Measurements from ENCODE around the gene PDE4D. TPM values are rescaled to one million over a fixed set of nuclear protein-coding genes. Genes with fewer than 3 reads are reported as not detected.

The PDE4D gene
- total RNA-seq, 1 experiment from 2014 or later, result 11.6 TPM

GRCh38 chr5:59617186-59617771 is 276.2 kb downstream of the PDE4D start:
- no peaks in the 10 kb centered on the region for H3K9me3 Mint-ChIP-seq (ENCODE audit: low read depth, unreplicated experiment)
- TF ChIP-seq, protein P1, sequence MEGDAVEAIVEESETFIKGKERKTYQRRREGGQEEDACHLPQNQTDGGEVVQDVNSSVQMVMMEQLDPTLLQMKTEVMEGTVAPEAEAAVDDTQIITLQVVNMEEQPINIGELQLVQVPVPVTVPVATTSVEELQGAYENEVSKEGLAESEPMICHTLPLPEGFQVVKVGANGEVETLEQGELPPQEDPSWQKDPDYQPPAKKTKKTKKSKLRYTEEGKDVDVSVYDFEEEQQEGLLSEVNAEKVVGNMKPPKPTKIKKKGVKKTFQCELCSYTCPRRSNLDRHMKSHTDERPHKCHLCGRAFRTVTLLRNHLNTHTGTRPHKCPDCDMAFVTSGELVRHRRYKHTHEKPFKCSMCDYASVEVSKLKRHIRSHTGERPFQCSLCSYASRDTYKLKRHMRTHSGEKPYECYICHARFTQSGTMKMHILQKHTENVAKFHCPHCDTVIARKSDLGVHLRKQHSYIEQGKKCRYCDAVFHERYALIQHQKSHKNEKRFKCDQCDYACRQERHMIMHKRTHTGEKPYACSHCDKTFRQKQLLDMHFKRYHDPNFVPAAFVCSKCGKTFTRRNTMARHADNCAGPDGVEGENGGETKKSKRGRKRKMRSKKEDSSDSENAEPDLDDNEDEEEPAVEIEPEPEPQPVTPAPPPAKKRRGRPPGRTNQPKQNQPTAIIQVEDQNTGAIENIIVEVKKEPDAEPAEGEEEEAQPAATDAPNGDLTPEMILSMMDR (IDR thresholded peaks at IDR 0.05; ENCODE audit: unreplicated experiment), result no peak
- no peak overlapping the region for H3K4me3 Mint-ChIP-seq (ENCODE audit: low read depth, unreplicated experiment)
- no peak overlapping the region for H3K27ac Mint-ChIP-seq (ENCODE audit: unreplicated experiment)
- no TSS peak for BruUV-seq (replicated peaks)
- H3K27me3 Mint-ChIP-seq (ENCODE audit: unreplicated experiment), result no peaks in the 10 kb centered on the region
- no peak for DNase-seq
- intact Hi-C loops (cut with micrococcal nuclease; ENCODE audit: unreplicated experiment), result no loop called here
- CTCF ChIA-PET, result interaction anchor here (0.8 kb wide), 2 partner anchors 100 to 441 kb away, joined by 3 read pairs; no protein-coding TSS in a partner anchor
- H3K4me1 Mint-ChIP-seq (ENCODE audit: low read depth, unreplicated experiment), result no peaks in the 10 kb centered on the region
- H3K36me3 Mint-ChIP-seq (ENCODE audit: insufficient read depth, unreplicated experiment), result no peaks in the 10 kb centered on the region

- CTCF ChIA-PET, result interaction anchor here (0.8 kb wide), 1 partner anchor 442 kb away, joined by 3 read pairs; no protein-coding TSS in a partner anchor
- no TSS peak for BruUV-seq (replicated peaks)
Observed at GRCh38 chr5:59616413-59616812, 277.1 kb downstream of the PDE4D start.

DNA sequence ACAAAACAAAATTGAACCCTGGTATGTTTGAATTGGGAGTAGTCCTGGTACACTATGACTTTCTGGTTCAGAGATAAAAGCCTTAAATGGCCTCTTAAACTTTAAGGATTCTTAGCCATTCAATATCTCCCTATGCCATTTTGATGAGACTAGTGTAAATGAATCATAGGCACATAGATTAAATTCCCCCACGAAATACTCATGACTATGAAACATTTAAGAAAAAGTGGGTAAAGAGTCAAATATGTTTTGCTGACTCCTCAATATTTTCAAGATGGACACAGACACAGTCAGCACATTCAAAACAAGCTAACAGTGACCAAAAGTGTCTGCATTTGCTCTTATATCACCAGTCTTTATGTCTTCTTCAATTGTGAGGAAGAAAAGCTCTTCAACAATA is 278.3 kb downstream of the PDE4D start:
- Mint-ChIP-seq H3K4me1 (ENCODE audit: low read depth, unreplicated experiment) (no peaks in the 10 kb centered on the region), H3K9me3 (ENCODE audit: low read depth, unreplicated experiment) (no peaks in the 10 kb centered on the region), H3K4me3 (ENCODE audit: low read depth, unreplicated experiment) (no peak overlapping the region), H3K36me3 (ENCODE audit: insufficient read depth, unreplicated experiment) (no peaks in the 10 kb centered on the region), H3K27me3 (ENCODE audit: unreplicated experiment) (no peaks in the 10 kb centered on the region), H3K27ac (ENCODE audit: unreplicated experiment) (no peak overlapping the region)
- no peak for DNase-seq
- TF ChIP-seq, protein P1 (IDR thresholded peaks at IDR 0.05; ENCODE audit: unreplicated experiment), result no peak
- no TSS peak for BruUV-seq (replicated peaks)
- intact Hi-C loops (cut with micrococcal nuclease; ENCODE audit: unreplicated experiment), result no loop called here
- CTCF ChIA-PET, result interaction anchor here (0.7 kb wide), 1 partner anchor 734 kb away, joined by 3 read pairs; no protein-coding TSS in a partner anchor

More at GRCh38 chr5:59616413-59616812, 277.1 kb downstream of the PDE4D start:
- no peaks in the 10 kb centered on the region for H3K4me1 Mint-ChIP-seq (ENCODE audit: low read depth, unreplicated experiment)
- no peak for DNase-seq
- no peaks in the 10 kb centered on the region for H3K36me3 Mint-ChIP-seq (ENCODE audit: insufficient read depth, unreplicated experiment)
- H3K4me3 Mint-ChIP-seq (ENCODE audit: low read depth, unreplicated experiment), result no peak overlapping the region
- TF ChIP-seq, protein P1 (IDR thresholded peaks at IDR 0.05; ENCODE audit: unreplicated experiment), result no peak
- H3K9me3 Mint-ChIP-seq (ENCODE audit: low read depth, unreplicated experiment), result no peaks in the 10 kb centered on the region
- H3K27me3 Mint-ChIP-seq (ENCODE audit: unreplicated experiment), result no peaks in the 10 kb centered on the region
- intact Hi-C loops (cut with micrococcal nuclease; ENCODE audit: unreplicated experiment), result no loop called here
- H3K27ac Mint-ChIP-seq (ENCODE audit: unreplicated experiment), result no peak overlapping the region

DNA sequence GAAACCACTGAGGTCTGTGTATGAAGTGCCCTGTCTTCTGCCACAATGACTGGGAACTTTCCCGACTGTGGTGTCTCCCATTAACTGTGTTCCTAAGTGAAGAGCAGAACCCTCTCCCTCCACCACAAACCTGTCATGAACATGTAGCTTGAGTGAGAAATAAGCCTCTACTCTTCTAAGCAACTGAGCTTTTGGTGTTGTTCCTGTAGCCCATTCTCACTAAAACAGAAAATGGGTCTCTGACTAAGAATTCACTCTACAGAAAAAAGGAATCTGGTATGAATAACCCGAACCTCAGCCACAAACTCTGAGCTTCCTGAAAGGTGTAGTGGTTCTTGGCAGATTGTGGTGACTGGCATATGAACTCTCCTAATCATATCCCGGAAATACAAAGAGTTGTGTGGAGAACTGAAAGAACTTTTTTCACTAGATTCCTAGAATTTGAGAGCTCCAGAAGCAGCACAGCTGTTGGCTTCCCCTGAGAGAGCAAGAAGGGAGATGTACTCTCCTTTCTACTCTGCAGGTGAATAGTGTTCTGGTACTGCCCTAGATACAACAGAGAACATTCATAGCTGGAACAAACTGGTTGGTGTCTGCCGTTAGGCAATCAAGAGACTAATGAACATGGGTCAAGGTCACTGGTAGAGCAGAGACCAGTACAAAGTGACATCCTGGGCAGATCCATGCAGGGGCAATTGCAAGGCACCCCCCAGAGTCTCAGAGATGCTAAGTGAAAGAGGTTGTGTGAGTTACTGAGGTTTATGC is 283.8 kb downstream of the PDE4D start:
- Mint-ChIP-seq H3K36me3 (ENCODE audit: insufficient read depth, unreplicated experiment) (no peaks in the 10 kb centered on the region), H3K4me3 (ENCODE audit: low read depth, unreplicated experiment) (no peak overlapping the region), H3K4me1 (ENCODE audit: low read depth, unreplicated experiment) (no peaks in the 10 kb centered on the region), H3K9me3 (ENCODE audit: low read depth, unreplicated experiment) (no peaks in the 10 kb centered on the region), H3K27me3 (ENCODE audit: unreplicated experiment) (no peaks in the 10 kb centered on the region), H3K27ac (ENCODE audit: unreplicated experiment) (no peak overlapping the region)
- TF ChIP-seq, protein P1 (IDR thresholded peaks at IDR 0.05; ENCODE audit: unreplicated experiment), result no peak
- no peak for DNase-seq
- CTCF ChIA-PET, result interaction anchor here (0.6 kb wide), 1 partner anchor 172 kb away, joined by 5 read pairs; no protein-coding TSS in a partner anchor
- no TSS peak for BruUV-seq (replicated peaks)
- intact Hi-C loops (cut with micrococcal nuclease; ENCODE audit: unreplicated experiment), result no loop called here

Measured in Calu3 (cell line).